Lung (tissue), 12 donors: ENCODE data around the gene CCNL1. TPM values are rescaled to one million over a fixed set of nuclear protein-coding genes. Genes with fewer than 3 reads are reported as not detected.

Experiments
- ATAC-seq: fragments of 200-7000 bp; cut with Tn5 transposase; one replicate; pipeline ENCODE4 v1.9.1; 2020; ENCODE audit warnings: moderate number of reproducible peaks; ENCODE audit not compliant: insufficient read depth, low FRiP score
- DNase-seq, 3 donors: peaks; one replicate each; pipeline ENCODE4 v3.0.0-alpha.2; 2013 to 2017
- H3K27ac ChIP-seq, 2 donors: one replicate each; pipeline ENCODE4 v1.5.1; 2013; ENCODE audit warnings: mild to moderate bottlenecking in 2 of 2, moderate library complexity in 2 of 2, control low read depth in 1 of 2, inconsistent platforms in 1 of 2, low read depth in 1 of 2, low read length in 1 of 2
- H3K27me3 ChIP-seq, 3 donors: one replicate each; pipeline ENCODE4 v1.5.1; 2013; ENCODE audit warnings: low read length in 2 of 3; ENCODE audit not compliant: control insufficient read depth in 3 of 3, insufficient read depth in 3 of 3
- H3K36me3 ChIP-seq, 4 donors: one replicate each; pipeline ENCODE4 v1.5.1; 2013; ENCODE audit warnings: low read length in 4 of 4, mild to moderate bottlenecking in 1 of 4, moderate library complexity in 1 of 4; ENCODE audit not compliant: control insufficient read depth in 4 of 4, insufficient read depth in 4 of 4
- H3K4me1 ChIP-seq, 5 donors: one replicate each; pipeline ENCODE4 v1.5.1; 2013; ENCODE audit warnings: low read length in 5 of 5, mild to moderate bottlenecking in 2 of 5, moderate library complexity in 1 of 5; ENCODE audit not compliant: control insufficient read depth in 5 of 5, insufficient read depth in 5 of 5
- H3K4me3 ChIP-seq: one replicate; pipeline ENCODE4 v1.5.1; 2013; ENCODE audit warnings: mild to moderate bottlenecking, control low read depth, moderate library complexity
- H3K9ac ChIP-seq, 2 donors: one replicate each; pipeline ENCODE4 v1.5.1; 2013; ENCODE audit warnings: low read length in 2 of 2, control low read depth in 1 of 2; ENCODE audit not compliant: insufficient read depth in 1 of 2
- H3K9me3 ChIP-seq, 4 donors: one replicate each; pipeline ENCODE4 v1.5.1; 2013; ENCODE audit warnings: low read length in 3 of 4, mild to moderate bottlenecking in 1 of 4, moderate library complexity in 1 of 4; ENCODE audit not compliant: control insufficient read depth in 4 of 4, insufficient read depth in 3 of 4
- WGBS, 2 donors: extraction: QIAGEN DNeasy Blood & Tissue Kit; methylation state at CpG; one replicate each; pipeline ENCODE4 v1.1.7; 2013; 5-methylcytosine and 5-hydroxymethylcytosine counted together
- polyA plus RNA-seq, 2 donors: library from polyadenylated mRNA; stranded (reverse); fragments of 200-250 nt; gene quantifications; one replicate each; pipeline ENCODE4 v1.2.1, GENCODE V29; 2013
- total RNA-seq, 2 donors: library from RNA; depleted of rRNA in 1 of 2; stranded (reverse); fragments of >200 nt in 1 of 2; gene quantifications; one replicate each; pipeline ENCODE4 v1.2.1, GENCODE V29; 2014 to 2021
- TF ChIP-seq, protein P1 (sequence below): IDR thresholded peaks from 2 replicates; pipeline ENCODE4 v1.5.1; 2012; ENCODE audit warnings: mild to moderate bottlenecking; ENCODE audit errors: control extremely low read depth, extremely low read depth
- donor health status: control.
- donor health status: control.
- donor health status: Bipolar disorder and iron deficiency.
- donor health status: healthy.
- donor health status: DM: yes; HTN: yes; CAD: no.

CCNL1 gene
- total and polyA plus RNA-seq, 4 donors: 91.1 to 383 (median 110) TPM

DNA sequence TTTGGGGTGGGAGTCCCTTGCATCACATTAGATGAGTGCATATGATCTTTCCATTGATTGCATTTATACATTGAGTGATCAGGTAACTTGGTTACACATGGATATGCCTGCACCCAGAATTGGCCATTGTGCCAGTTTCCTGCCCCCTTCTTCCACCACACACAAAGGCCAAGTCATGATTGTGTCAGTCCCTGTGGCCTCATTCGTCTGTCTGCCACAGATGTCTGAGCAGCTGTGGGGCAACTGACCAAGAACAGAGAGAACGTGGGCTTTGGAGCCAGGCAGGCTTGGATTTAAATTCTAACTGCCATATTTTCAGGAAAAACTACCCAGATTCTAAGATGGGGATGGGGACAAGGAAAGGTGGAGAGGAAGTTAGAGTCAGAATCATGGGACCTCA, 27.0 kb downstream of the CCNL1 start:
- Histone ChIP-seq H3K36me3 (no peaks in the 10 kb centered on the region), H3K9ac (no peak overlapping the region), H3K27me3 (no peaks in the 10 kb centered on the region), H3K27ac (no peak overlapping the region), H3K9me3 (no peaks in the 10 kb centered on the region), H3K4me1 (peaks cover 0 to 26% (median 9%) of the 10 kb centered on the region in 5 donors), H3K4me3 (no peak overlapping the region)
- WGBS, 2 donors: 32 to 57% methylated on average over 2 of the region's 2 CpGs
- ATAC-seq (no peak), DNase-seq (no peak)
- TF ChIP-seq, protein P1, sequence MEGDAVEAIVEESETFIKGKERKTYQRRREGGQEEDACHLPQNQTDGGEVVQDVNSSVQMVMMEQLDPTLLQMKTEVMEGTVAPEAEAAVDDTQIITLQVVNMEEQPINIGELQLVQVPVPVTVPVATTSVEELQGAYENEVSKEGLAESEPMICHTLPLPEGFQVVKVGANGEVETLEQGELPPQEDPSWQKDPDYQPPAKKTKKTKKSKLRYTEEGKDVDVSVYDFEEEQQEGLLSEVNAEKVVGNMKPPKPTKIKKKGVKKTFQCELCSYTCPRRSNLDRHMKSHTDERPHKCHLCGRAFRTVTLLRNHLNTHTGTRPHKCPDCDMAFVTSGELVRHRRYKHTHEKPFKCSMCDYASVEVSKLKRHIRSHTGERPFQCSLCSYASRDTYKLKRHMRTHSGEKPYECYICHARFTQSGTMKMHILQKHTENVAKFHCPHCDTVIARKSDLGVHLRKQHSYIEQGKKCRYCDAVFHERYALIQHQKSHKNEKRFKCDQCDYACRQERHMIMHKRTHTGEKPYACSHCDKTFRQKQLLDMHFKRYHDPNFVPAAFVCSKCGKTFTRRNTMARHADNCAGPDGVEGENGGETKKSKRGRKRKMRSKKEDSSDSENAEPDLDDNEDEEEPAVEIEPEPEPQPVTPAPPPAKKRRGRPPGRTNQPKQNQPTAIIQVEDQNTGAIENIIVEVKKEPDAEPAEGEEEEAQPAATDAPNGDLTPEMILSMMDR: no peak

DNA sequence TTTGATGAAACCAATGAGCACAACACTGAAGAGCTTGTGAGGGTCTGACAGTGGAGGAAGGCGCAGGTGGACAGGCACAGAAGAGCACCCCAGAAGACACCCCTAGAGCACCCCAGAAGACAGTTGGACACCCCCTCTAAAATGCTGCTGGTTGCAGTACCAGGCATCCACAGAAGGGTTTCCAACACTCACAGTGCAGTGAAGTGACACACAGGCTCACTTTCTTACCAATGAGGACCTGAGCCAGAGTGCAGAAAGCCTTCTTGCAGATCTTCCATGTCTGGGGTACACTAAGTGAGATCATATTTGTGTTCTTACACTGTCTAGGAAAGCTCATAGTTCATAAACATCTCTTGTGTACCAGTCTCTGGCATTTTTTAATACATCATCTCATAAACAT, 27.6 kb downstream of the CCNL1 start:
- H3K4me1 ChIP-seq: peaks cover 0 to 26% (median 9%) of the 10 kb centered on the region in 5 donors
- DNase-seq: no peak
- no peak for ATAC-seq
- peak overlapping the region in 1 of 2 donors; percentile 15 for H3K27ac ChIP-seq
- H3K9ac ChIP-seq: no peak overlapping the region
- H3K36me3 ChIP-seq: no peaks in the 10 kb centered on the region
- H3K4me3 ChIP-seq: no peak overlapping the region
- no peaks in the 10 kb centered on the region for H3K27me3 ChIP-seq
- WGBS, 2 donors: 100% methylated on average over 1 of the region's 1 CpG
- TF ChIP-seq, protein P1: no peak
- no peaks in the 10 kb centered on the region for H3K9me3 ChIP-seq

DNA sequence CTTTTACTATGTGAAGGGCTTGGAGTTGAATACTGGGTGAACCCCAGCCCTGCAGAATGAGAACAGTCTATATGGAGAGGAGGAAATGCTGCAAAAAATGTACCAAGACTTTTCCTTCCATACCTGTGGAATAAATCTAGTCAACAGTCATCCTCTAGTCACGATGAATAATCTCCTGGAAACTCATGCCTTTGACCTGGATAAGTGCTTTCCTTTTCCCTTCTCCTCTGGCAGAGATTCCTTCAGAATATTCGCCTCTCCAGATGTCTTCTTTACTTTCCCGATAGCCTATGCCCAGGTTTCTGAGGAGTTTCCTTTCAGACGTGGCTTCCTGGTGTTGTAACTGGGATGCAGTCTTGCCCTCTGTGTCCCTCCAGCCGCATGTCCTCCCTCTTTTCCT, 28.1 kb downstream of the CCNL1 start:
- no peaks in the 10 kb centered on the region for H3K9me3 ChIP-seq
- TF ChIP-seq, protein P1: no peak
- H3K36me3 ChIP-seq: no peaks in the 10 kb centered on the region
- DNase-seq (no peak), ATAC-seq (no peak)
- no peaks in the 10 kb centered on the region for H3K27me3 ChIP-seq
- no peak overlapping the region for H3K27ac ChIP-seq
- peaks cover 0 to 26% (median 10%) of the 10 kb centered on the region in 5 donors for H3K4me1 ChIP-seq
- no peak overlapping the region for H3K9ac ChIP-seq
- WGBS, 2 donors: 62 to 78% methylated on average over 5 of the region's 5 CpGs
- no peak overlapping the region for H3K4me3 ChIP-seq

DNA sequence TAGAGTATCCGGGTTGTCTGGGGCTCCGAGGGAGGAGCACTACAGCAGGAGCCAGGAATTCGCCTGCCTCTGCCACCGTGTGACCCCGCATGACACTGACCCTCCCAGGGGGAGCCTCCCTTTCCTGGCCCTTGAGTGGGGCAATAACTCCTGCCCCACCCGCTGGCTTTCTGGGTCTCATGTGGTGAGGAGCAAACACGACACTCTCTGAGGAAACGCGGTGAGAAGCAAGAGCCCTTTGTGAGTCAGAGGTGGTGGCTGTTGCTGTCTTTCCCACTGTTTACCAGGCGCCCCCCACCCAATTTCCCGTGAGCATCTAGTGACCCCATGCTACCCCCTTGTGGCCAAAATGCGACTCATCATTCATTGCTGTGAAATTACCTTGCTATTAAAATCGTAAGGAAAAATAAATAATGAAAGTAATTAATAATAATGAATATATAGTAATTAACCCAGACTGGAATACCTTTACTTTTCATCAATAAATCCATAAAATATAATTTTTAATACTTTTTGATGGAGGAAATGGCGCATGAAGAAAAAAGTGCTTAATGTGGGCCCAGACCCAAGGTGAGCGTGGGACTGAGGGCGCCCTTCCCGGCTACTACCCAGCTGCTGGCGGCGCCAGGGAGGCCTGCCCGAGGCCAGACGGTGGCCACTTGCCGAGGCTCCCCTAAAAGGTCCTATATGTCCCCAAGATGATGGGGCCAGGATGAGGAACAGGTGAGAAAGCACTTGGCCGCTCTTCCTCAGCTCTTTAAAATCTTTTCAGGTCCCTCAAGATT, 29.3 kb downstream of the CCNL1 start:
- H3K27me3 ChIP-seq: no peaks in the 10 kb centered on the region
- 22 to 24% methylated on average over 23 of the region's 23 CpGs for WGBS, 2 donors
- ATAC-seq (no peak), DNase-seq (peak; percentile 67 to 70 (median 70))
- H3K9me3 ChIP-seq: no peaks in the 10 kb centered on the region
- H3K4me1 ChIP-seq: peaks cover 0 to 24% (median 8%) of the 10 kb centered on the region in 5 donors
- peak overlapping the region in 1 of 2 donors; percentile 72 for H3K9ac ChIP-seq
- TF ChIP-seq, protein P1: peak; percentile 29
- H3K36me3 ChIP-seq: no peaks in the 10 kb centered on the region
- no peak overlapping the region for H3K4me3 ChIP-seq
- peak overlapping the region; percentile 83 to 88 for H3K27ac ChIP-seq
